Left hindlimb (tissue), 1 donor: Measurements from ENCODE around the gene TCHH.
"Not testable (repeated sequence)": the region's sequence is repeated elsewhere in the genome, so short reads cannot be mapped to it uniquely, and the experiment has no call there.

Experiments used
- DNase-seq: peaks from one replicate; pipeline ENCODE4 v3.0.0-alpha.2; 2018

Gene TCHH

GRCh38 chr1:152115344-152115743 lies at the start of gene TCHH:
TCHH (minus strand) TSS chr1:152115444; CDS start chr1:152114080, 1,364 bp downstream.
- no peak for DNase-seq

- no peak for DNase-seq
These were observed 49.4 kb upstream of the TCHH start for GRCh38 chr1:152164517-152165136.

- DNase-seq = no peak
These were observed 47.7 kb upstream of the TCHH start for GRCh38 chr1:152162792-152163463.

- DNase-seq = no peak
These were observed 45.3 kb upstream of the TCHH start for GRCh38 chr1:152160576-152160975.

GRCh38 chr1:152159144-152159543 lies 43.9 kb upstream of the TCHH start, which contains the start of gene RPTN:
RPTN (minus strand) TSS chr1:152159228; CDS start chr1:152157889, 1,339 bp downstream.
- DNase-seq = no peak

- DNase-seq = no peak
These were observed 38.8 kb upstream of the TCHH start for GRCh38 chr1:152153996-152154395.

GRCh38 chr1:152151646-152152045 lies 36.4 kb upstream of the TCHH start:
- no peak for DNase-seq

GRCh38 chr1:152148981-152149380 lies 33.7 kb upstream of the TCHH start:
- no peak for DNase-seq

GRCh38 chr1:152148051-152148450 lies 32.8 kb upstream of the TCHH start:
- no peak for DNase-seq

GRCh38 chr1:152145769-152146168 lies 30.5 kb upstream of the TCHH start:
- no peak for DNase-seq

GRCh38 chr1:152144674-152145183 lies 29.5 kb upstream of the TCHH start:
- not testable (repeated sequence) for DNase-seq

- no peak for DNase-seq
These were observed 28.1 kb upstream of the TCHH start for GRCh38 chr1:152143150-152143887.

- DNase-seq = no peak
These were observed 26.8 kb upstream of the TCHH start for GRCh38 chr1:152141971-152142584.

- DNase-seq = no peak
These were observed 22.0 kb upstream of the TCHH start for GRCh38 chr1:152137215-152137614.

- no peak for DNase-seq
These were observed 14.9 kb upstream of the TCHH start for GRCh38 chr1:152130186-152130585.

GRCh38 chr1:152127673-152128072 lies 12.4 kb upstream of the TCHH start:
- DNase-seq = no peak

GRCh38 chr1:152125834-152126443 lies 10.7 kb upstream of the TCHH start:
- no peak for DNase-seq

- DNase-seq = no peak
These were observed 3.7 kb upstream of the TCHH start for GRCh38 chr1:152118915-152119314.

- DNase-seq = no peak
These were observed 2.3 kb downstream of the TCHH start for GRCh38 chr1:152112885-152113432.

- no peak for DNase-seq
These were observed 3.0 kb downstream of the TCHH start for GRCh38 chr1:152112101-152112884.

- DNase-seq = peak; percentile 41
These were observed 3.7 kb downstream of the TCHH start for GRCh38 chr1:152111515-152111968.
